D721Med (cell line): ENCODE data around the gene ROBO1.

Experiments used
- DNase-seq: peaks from one replicate; pipeline ENCODE4 v3.0.0; 2011; ENCODE audit warnings: low spot score; ENCODE audit not compliant: insufficient read length
- FAIRE-seq: peaks from 2 replicates; lab custom pipeline; 2011; peaks lifted over from hg19 to GRCh38; lab: Jason Lieb, UNC
- TF ChIP-seq, protein P1 (sequence below): IDR thresholded peaks from 2 replicates; pipeline ENCODE4 v1.5.1; 2012; ENCODE audit warnings: mild to moderate bottlenecking, control low read depth; ENCODE audit not compliant: insufficient read depth; ENCODE audit errors: missing control alignments

Gene ROBO1

DNA sequence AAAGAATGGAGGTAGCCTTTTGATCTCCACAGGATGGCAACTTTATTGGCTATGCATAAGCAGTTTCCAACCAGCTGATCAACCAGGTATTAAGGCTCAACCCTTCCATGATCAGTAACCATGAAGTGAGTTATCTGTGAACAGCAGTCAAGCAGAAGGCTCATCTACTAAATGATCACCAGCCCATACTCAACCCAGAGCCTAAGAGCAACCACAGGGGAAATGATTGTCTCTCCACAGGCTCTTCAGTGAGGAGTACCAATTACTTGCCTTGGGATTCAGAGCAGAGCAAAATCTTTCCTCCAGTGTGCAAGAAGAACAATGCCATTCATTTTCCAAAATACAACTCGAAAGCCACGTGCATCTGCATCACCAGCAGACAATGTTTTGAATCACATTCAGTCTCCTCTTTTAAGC, 754.8 kb downstream of the ROBO1 start:
- TF ChIP-seq, protein P1, sequence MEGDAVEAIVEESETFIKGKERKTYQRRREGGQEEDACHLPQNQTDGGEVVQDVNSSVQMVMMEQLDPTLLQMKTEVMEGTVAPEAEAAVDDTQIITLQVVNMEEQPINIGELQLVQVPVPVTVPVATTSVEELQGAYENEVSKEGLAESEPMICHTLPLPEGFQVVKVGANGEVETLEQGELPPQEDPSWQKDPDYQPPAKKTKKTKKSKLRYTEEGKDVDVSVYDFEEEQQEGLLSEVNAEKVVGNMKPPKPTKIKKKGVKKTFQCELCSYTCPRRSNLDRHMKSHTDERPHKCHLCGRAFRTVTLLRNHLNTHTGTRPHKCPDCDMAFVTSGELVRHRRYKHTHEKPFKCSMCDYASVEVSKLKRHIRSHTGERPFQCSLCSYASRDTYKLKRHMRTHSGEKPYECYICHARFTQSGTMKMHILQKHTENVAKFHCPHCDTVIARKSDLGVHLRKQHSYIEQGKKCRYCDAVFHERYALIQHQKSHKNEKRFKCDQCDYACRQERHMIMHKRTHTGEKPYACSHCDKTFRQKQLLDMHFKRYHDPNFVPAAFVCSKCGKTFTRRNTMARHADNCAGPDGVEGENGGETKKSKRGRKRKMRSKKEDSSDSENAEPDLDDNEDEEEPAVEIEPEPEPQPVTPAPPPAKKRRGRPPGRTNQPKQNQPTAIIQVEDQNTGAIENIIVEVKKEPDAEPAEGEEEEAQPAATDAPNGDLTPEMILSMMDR = no peak
- FAIRE-seq = peak; percentile 51
- DNase-seq = no peak

DNA sequence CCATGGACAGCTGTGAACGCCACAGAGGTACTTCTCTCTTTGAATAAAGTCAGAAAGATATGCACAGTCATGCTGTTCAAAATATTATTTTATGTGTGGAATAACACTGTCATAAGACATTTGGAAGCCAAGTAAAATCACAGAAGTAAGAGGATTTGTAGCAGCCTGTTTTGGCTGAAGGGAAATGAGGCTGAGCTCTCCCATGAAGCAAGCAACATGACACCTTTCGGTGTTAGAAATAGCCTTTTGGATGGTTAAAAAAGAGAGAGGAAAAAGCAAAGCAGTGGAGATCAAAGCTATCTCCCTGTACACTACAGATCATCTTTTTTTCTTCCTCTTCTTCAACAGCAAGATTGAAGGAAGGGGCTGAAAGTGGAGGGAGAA, 755.3 kb downstream of the ROBO1 start:
- TF ChIP-seq, protein P1 = no peak
- FAIRE-seq (peak; percentile 11), DNase-seq (no peak)

DNA sequence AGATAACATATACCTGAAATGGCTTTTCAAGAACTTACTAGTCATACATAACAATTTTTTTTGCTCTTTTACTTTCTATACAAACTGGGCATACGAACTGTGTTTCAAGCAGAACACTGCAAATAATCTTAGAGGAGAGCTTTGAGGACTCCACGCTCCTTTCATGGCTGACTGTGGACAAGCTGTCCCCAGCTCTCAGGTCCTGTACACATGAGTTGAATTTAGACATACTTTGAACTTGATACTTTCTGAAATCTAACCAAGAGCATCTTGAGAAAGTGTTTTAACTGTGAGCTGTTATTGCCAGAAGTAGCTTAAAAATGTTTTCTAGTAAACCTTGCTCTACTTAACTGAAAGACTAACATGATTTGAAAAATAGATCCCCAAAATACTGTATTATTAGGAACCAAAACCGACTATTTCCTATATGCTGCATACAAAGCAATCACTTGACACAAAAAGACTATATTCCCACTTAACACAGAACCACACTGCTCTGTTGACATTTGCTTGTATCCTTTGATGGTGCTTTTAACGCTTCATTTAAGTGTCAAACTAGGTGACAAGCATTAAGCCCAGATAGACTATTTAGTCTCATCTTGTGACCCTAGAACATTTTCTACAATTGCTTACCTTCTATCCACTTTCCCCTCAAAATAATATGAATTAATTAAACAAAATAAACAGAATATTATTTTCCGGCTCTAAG, 755.8 kb downstream of the ROBO1 start:
- DNase-seq (no peak), FAIRE-seq (peak; percentile 41)
- TF ChIP-seq, protein P1 = no peak

DNA sequence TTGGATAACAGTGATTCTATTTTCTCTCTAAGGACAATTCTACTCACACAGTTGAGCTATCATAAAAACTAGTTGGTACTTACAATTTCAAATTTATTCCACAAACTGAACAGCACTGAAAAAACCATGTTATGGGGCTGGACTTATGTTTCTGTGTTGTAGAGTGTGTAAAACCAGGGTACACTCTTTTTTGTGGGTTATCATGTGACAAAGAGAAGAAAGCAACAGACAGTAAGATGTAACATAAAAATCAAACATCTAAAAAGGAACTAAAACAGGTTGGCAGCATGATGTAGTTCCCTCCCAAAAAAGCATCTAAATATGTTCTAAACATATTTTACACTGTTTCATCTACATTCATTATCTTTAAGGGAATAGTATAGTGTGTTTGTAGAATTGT, 757.9 kb downstream of the ROBO1 start:
- TF ChIP-seq, protein P1 = no peak
- no peak for FAIRE-seq
- no peak for DNase-seq

DNA sequence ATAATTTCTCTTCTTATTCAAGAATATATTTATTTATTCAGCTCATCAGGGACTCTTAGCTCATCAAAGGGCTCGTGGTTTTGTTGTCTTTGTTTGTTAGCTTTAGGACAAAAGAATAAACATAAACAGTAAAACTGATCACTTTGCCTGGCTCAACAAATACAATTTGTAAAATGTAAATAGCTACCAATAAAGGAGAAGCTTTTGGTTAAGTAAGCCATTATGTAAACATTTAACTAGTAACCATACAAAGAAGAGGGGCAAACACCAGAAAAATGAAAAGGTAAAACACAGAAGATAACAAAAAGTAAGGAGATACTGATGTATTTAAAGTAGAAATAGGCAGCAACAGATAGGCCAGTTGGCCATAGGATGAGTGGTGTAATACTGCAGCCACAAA, 761.7 kb downstream of the ROBO1 start:
- no peak for FAIRE-seq
- TF ChIP-seq, protein P1 = no peak
- DNase-seq = no peak

DNA sequence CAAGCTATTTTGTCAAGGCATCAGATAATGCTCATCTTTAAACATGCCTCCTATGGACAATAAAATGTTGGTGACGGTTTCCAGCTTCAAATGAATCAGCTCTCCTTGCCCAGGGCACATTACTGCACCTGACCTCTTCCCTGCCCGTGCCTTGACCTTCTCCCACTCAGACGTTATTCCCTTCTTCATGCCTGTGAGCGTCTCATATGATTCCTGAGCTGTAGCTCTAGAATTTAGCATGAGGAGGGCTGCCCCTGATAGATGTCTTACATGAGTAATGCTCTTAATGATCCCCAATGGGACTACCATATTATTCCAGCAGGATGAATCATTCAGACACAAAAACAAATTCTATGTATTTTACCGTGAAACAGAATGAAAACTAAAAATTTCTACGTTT, 762.7 kb downstream of the ROBO1 start:
- TF ChIP-seq, protein P1 = no peak
- DNase-seq = no peak
- peak; percentile 69 for FAIRE-seq

DNA sequence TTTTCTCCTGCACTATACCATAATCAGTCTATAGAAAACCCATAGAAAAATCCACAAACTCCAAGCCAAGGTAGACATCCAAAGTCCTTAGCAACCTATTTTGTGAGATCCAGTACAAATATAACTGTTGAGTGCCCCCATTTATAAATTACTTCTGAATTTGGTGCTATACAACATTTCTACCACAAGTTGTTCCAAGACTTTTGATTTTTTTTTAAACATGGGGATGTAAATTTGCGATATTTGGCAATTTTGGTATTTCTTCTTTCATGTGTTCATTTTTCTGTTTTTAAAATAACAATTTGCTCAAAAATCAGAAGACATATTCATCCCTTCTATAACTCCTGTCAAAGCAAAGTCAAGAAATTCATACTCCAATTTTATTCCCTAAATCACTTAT, 763.8 kb downstream of the ROBO1 start:
- FAIRE-seq (peak; percentile 44), DNase-seq (no peak)
- TF ChIP-seq, protein P1 = no peak
